T-cell (primary cell): ENCODE measurements around the gene NEK3. TPM values are rescaled to one million over a fixed set of nuclear protein-coding genes. Genes with fewer than 3 reads are reported as not detected.

Experiments
- ATAC-seq, 4 experiments: fragments of 200-7000 bp in 3 of 4; fragments of 150-1000 bp in 1 of 4; cut with Tn5 transposase; replicated peaks in 1 of 4; 1 replicate in 3 of 4; 2 replicates in 1 of 4; pipeline ENCODE4 v1.10.0; 2021; ENCODE audit warnings: moderate library complexity in 3 of 4, mild to moderate bottlenecking in 2 of 4, moderate number of reproducible peaks in 1 of 4
- CTCF ChIA-PET, 2 donors: fragments of 300-600 bp; sonication (Branson Sonifier 250); formaldehyde crosslinking; loops; one replicate each; lab custom pipeline; 2022; ENCODE audit warnings: antibody characterized with exemption in 2 of 2; lab: Charles Lee
- POLR2A ChIA-PET, 2 donors: fragments of 300-600 bp; sonication (Branson Sonifier 250); formaldehyde crosslinking; loops; one replicate each; lab custom pipeline; 2022; ENCODE audit warnings: antibody characterized with exemption in 2 of 2; lab: Charles Lee
- DNase-seq, 35 experiments: peaks; one replicate each; pipeline versions ENCODE4 v3.0.0 to v3.0.0-alpha.2; 2013 to 2023
- H3K27ac ChIP-seq: one replicate; pipeline ENCODE4 v1.5.1; 2013; ENCODE audit warnings: low read length
- H3K27me3 ChIP-seq, 2 experiments: replicated peaks in 1 of 2; 1 replicate in 1 of 2; 2 replicates in 1 of 2; pipeline versions ENCODE4 v1.6.1 to v1.7.0; 2013; ENCODE audit warnings: low read length in 1 of 2, mixed read lengths in 1 of 2; ENCODE audit not compliant: control insufficient read depth in 2 of 2, insufficient read depth in 2 of 2; ENCODE audit errors: extremely low read depth in 1 of 2
- H3K36me3 ChIP-seq, 2 donors: 1 replicate in 1 of 2; 2 replicates in 1 of 2; pipeline versions ENCODE4 v1.6.1 to v1.7.0; 2013; ENCODE audit warnings: low read length in 1 of 2; ENCODE audit not compliant: control insufficient read depth in 2 of 2, insufficient read depth in 1 of 2; ENCODE audit errors: extremely low read depth in 1 of 2
- H3K4me1 ChIP-seq, 2 experiments: 1 replicate in 1 of 2; 2 replicates in 1 of 2; pipeline versions ENCODE4 v1.6.1 to v1.7.0; 2013; ENCODE audit warnings: low read length in 2 of 2, mixed read lengths in 1 of 2; ENCODE audit not compliant: insufficient read depth in 2 of 2, control insufficient read depth in 1 of 2; ENCODE audit errors: extremely low read depth in 1 of 2
- H3K4me3 ChIP-seq, 2 donors: 1 replicate in 1 of 2; 2 replicates in 1 of 2; pipeline versions ENCODE4 v1.5.1 to v1.7.0; 2013; ENCODE audit warnings: mild to moderate bottlenecking in 2 of 2, low read length in 1 of 2, moderate library complexity in 1 of 2; ENCODE audit not compliant: control insufficient read depth in 1 of 2; ENCODE audit errors: extremely low read depth in 1 of 2
- H3K9me3 ChIP-seq: 2 replicates; pipeline ENCODE4 v1.7.0; 2013
- H3K27ac Mint-ChIP-seq, 2 donors: one replicate each; pipeline ENCODE4 v1.8.0; 2020 to 2021; ENCODE audit warnings: mild to moderate bottlenecking in 2 of 2, mixed read lengths in 2 of 2
- H3K27me3 Mint-ChIP-seq, 2 donors: one replicate each; pipeline ENCODE4 v1.8.0; 2021 to 2022; ENCODE audit warnings: mixed read lengths in 2 of 2
- H3K36me3 Mint-ChIP-seq: one replicate; pipeline ENCODE4 v1.8.0; 2021; ENCODE audit warnings: mixed read lengths
- H3K4me1 Mint-ChIP-seq, 3 donors: one replicate each; pipeline ENCODE4 v1.8.0; 2020 to 2022; ENCODE audit warnings: mixed read lengths in 3 of 3, mild to moderate bottlenecking in 1 of 3
- H3K4me3 Mint-ChIP-seq, 3 donors: one replicate each; pipeline ENCODE4 v1.8.0; 2020 to 2022; ENCODE audit warnings: mild to moderate bottlenecking in 3 of 3, mixed read lengths in 3 of 3, moderate library complexity in 3 of 3
- H3K9me3 Mint-ChIP-seq, 3 donors: one replicate each; pipeline ENCODE4 v1.8.0; 2020 to 2022; ENCODE audit warnings: mixed read lengths in 3 of 3
- WGBS: methylation state at CpG from one replicate; pipeline ENCODE4 v1.1.5; 2013; ENCODE audit warnings: missing lambda C conversion rate; ENCODE audit not compliant: insufficient coverage; 5-methylcytosine and 5-hydroxymethylcytosine counted together
- total RNA-seq, 35 experiments: library from RNA in 6 of 35; stranded (reverse) in 6 of 35; fragments of 120-200 nt in 1 of 35; gene quantifications; one replicate each; pipeline versions ENCODE4 v1.2.1 to v1.2.4 and lab custom pipeline; 2013 to 2026

NEK3 gene
- total RNA-seq, 5 donors from 2014 or later (not counting 1 experiment from before 2014, with no cell fraction given), result 2.8 to 7.9 (median 4.3) TPM

GRCh38 chr13:52118095-52118494, 41.3 kb downstream of the NEK3 start:
- peaks cover 11 to 17% of the 10 kb centered on the region in 2 donors for H3K27me3 Mint-ChIP-seq
- no peaks in the 10 kb centered on the region for H3K36me3 ChIP-seq
- no peaks in the 10 kb centered on the region for H3K9me3 Mint-ChIP-seq
- WGBS, result no CpG with 5 or more reads among the region's 2 CpGs
- peaks cover 0 to 6% of the 10 kb centered on the region in 2 experiments for H3K27me3 ChIP-seq
- no peak overlapping the region for H3K4me3 ChIP-seq
- no peaks in the 10 kb centered on the region for H3K9me3 ChIP-seq
- H3K4me3 Mint-ChIP-seq, result no peak overlapping the region
- H3K27ac Mint-ChIP-seq, result no peak overlapping the region
- POLR2A ChIA-PET, result no interaction called here
- DNase-seq, result no peak
- ATAC-seq, result no peak
- CTCF ChIA-PET, result interaction anchor here in 1 of 2 donors (0.6 to 1.1 kb wide), 2 partner anchors 9 to 78 kb away, joined by 3 read pairs; no protein-coding TSS in a partner anchor
- H3K4me1 Mint-ChIP-seq, result no peaks in the 10 kb centered on the region
- no peaks in the 10 kb centered on the region for H3K4me1 ChIP-seq
- no peaks in the 10 kb centered on the region for H3K36me3 Mint-ChIP-seq
- no peak overlapping the region for H3K27ac ChIP-seq

- POLR2A ChIA-PET, result no interaction called here
- CTCF ChIA-PET, result no interaction called here
- H3K36me3 Mint-ChIP-seq, result no peaks in the 10 kb centered on the region
- Histone ChIP-seq H3K9me3 (no peaks in the 10 kb centered on the region), H3K4me3 (no peak overlapping the region), H3K36me3 (no peaks in the 10 kb centered on the region), H3K4me1 (no peaks in the 10 kb centered on the region), H3K27me3 (peaks cover 0 to 4% of the 10 kb centered on the region in 2 experiments), H3K27ac (no peak overlapping the region)
- ATAC-seq, result no peak
- no peaks in the 10 kb centered on the region for H3K4me1 Mint-ChIP-seq
- DNase-seq, result no peak
- no peak overlapping the region for H3K27ac Mint-ChIP-seq
- no peaks in the 10 kb centered on the region for H3K9me3 Mint-ChIP-seq
- no CpG with 5 or more reads among the region's 1 CpG for WGBS
- peaks cover 8 to 18% of the 10 kb centered on the region in 2 donors for H3K27me3 Mint-ChIP-seq
- no peak overlapping the region for H3K4me3 Mint-ChIP-seq
Measured at GRCh38 chr13:52112591-52112990, 46.8 kb downstream of the NEK3 start.

GRCh38 chr13:52109116-52109670, 50.2 kb downstream of the NEK3 start:
- WGBS, result 90% methylated on average over 1 of the region's 1 CpG
- POLR2A ChIA-PET, result no interaction called here

GRCh38 chr13:52105841-52106240, 53.6 kb downstream of the NEK3 start:
- Histone ChIP-seq H3K36me3 (no peaks in the 10 kb centered on the region), H3K9me3 (no peaks in the 10 kb centered on the region), H3K27me3 (no peaks in the 10 kb centered on the region), H3K4me1 (no peaks in the 10 kb centered on the region), H3K4me3 (no peak overlapping the region), H3K27ac (no peak overlapping the region)
- no peak for DNase-seq
- ChIA-PET CTCF (no interaction called here), POLR2A (no interaction called here)
- ATAC-seq, result no peak
- H3K4me1 Mint-ChIP-seq, result no peaks in the 10 kb centered on the region
- no peak overlapping the region for H3K27ac Mint-ChIP-seq
- H3K36me3 Mint-ChIP-seq, result no peaks in the 10 kb centered on the region
- peaks cover 3% of the 10 kb centered on the region in 2 donors for H3K27me3 Mint-ChIP-seq
- no peak overlapping the region for H3K4me3 Mint-ChIP-seq
- H3K9me3 Mint-ChIP-seq, result no peaks in the 10 kb centered on the region
- no CpG with 5 or more reads among the region's 1 CpG for WGBS

More at GRCh38 chr13:52109116-52109670, 50.2 kb downstream of the NEK3 start:
- no peaks in the 10 kb centered on the region for H3K36me3 Mint-ChIP-seq
- H3K4me3 Mint-ChIP-seq, result no peak overlapping the region
- H3K9me3 Mint-ChIP-seq, result no peaks in the 10 kb centered on the region
- Histone ChIP-seq H3K36me3 (no peaks in the 10 kb centered on the region), H3K4me1 (no peaks in the 10 kb centered on the region), H3K27me3 (no peaks in the 10 kb centered on the region), H3K4me3 (no peak overlapping the region), H3K9me3 (no peaks in the 10 kb centered on the region), H3K27ac (no peak overlapping the region)
- H3K27me3 Mint-ChIP-seq, result peaks cover 3 to 13% of the 10 kb centered on the region in 2 donors
- CTCF ChIA-PET, result interaction anchor here in 1 of 2 donors (0.8 kb wide), 1 partner anchor 356 kb away, joined by 3 read pairs; no protein-coding TSS in a partner anchor
- ATAC-seq (no peak), DNase-seq (no peak)
- no peaks in the 10 kb centered on the region for H3K4me1 Mint-ChIP-seq
- H3K27ac Mint-ChIP-seq, result no peak overlapping the region

GRCh38 chr13:52104624-52105023, 54.8 kb downstream of the NEK3 start:
- Mint-ChIP-seq H3K4me3 (no peak overlapping the region), H3K27me3 (peaks cover under 1 to 2% of the 10 kb centered on the region in 2 donors), H3K27ac (no peak overlapping the region), H3K4me1 (no peaks in the 10 kb centered on the region), H3K36me3 (no peaks in the 10 kb centered on the region), H3K9me3 (no peaks in the 10 kb centered on the region)
- no peaks in the 10 kb centered on the region for H3K9me3 ChIP-seq
- DNase-seq (no peak), ATAC-seq (no peak)
- no CpG with 5 or more reads among the region's 1 CpG for WGBS
- no peak overlapping the region for H3K4me3 ChIP-seq
- H3K27me3 ChIP-seq, result peaks cover 0 to 4% of the 10 kb centered on the region in 2 experiments
- ChIA-PET CTCF (no interaction called here), POLR2A (no interaction called here)
- no peaks in the 10 kb centered on the region for H3K36me3 ChIP-seq
- H3K27ac ChIP-seq, result no peak overlapping the region
- H3K4me1 ChIP-seq, result no peaks in the 10 kb centered on the region

- H3K36me3 ChIP-seq, result no peaks in the 10 kb centered on the region
- no peaks in the 10 kb centered on the region for H3K9me3 Mint-ChIP-seq
- no peaks in the 10 kb centered on the region for H3K27me3 Mint-ChIP-seq
- POLR2A ChIA-PET, result no interaction called here
- H3K36me3 Mint-ChIP-seq, result no peaks in the 10 kb centered on the region
- WGBS, result 100% methylated on average over 1 of the region's 5 CpGs
- no peak overlapping the region for H3K27ac ChIP-seq
- H3K27me3 ChIP-seq, result peaks cover 0 to 4% of the 10 kb centered on the region in 2 experiments
- CTCF ChIA-PET, result interaction anchor here in 1 of 2 donors (1.0 kb wide), 1 partner anchor 37 kb away, joined by 3 read pairs; no protein-coding TSS in a partner anchor
- no peak for DNase-seq
- ATAC-seq, result no peak
- H3K4me3 ChIP-seq, result no peak overlapping the region
- no peaks in the 10 kb centered on the region for H3K4me1 ChIP-seq
- H3K27ac Mint-ChIP-seq, result no peak overlapping the region
- no peak overlapping the region for H3K4me3 Mint-ChIP-seq
- no peaks in the 10 kb centered on the region for H3K4me1 Mint-ChIP-seq
- H3K9me3 ChIP-seq, result no peaks in the 10 kb centered on the region
Measured at GRCh38 chr13:52103386-52103785, 56.0 kb downstream of the NEK3 start.
